Lung (tissue), 12 donors: ENCODE data around the gene SSBP3. TPM values are rescaled to one million over a fixed set of nuclear protein-coding genes. Genes with fewer than 3 reads are reported as not detected.

Experiments used
- ATAC-seq: fragments of 200-7000 bp; cut with Tn5 transposase; one replicate; pipeline ENCODE4 v1.9.1; 2020; ENCODE audit warnings: moderate number of reproducible peaks; ENCODE audit not compliant: insufficient read depth, low FRiP score
- DNase-seq, 3 donors: peaks; one replicate each; pipeline ENCODE4 v3.0.0-alpha.2; 2013 to 2017
- H3K27ac ChIP-seq, 2 donors: one replicate each; pipeline ENCODE4 v1.5.1; 2013; ENCODE audit warnings: mild to moderate bottlenecking in 2 of 2, moderate library complexity in 2 of 2, control low read depth in 1 of 2, inconsistent platforms in 1 of 2, low read depth in 1 of 2, low read length in 1 of 2
- H3K27me3 ChIP-seq, 3 donors: one replicate each; pipeline ENCODE4 v1.5.1; 2013; ENCODE audit warnings: low read length in 2 of 3; ENCODE audit not compliant: control insufficient read depth in 3 of 3, insufficient read depth in 3 of 3
- H3K36me3 ChIP-seq, 4 donors: one replicate each; pipeline ENCODE4 v1.5.1; 2013; ENCODE audit warnings: low read length in 4 of 4, mild to moderate bottlenecking in 1 of 4, moderate library complexity in 1 of 4; ENCODE audit not compliant: control insufficient read depth in 4 of 4, insufficient read depth in 4 of 4
- H3K4me1 ChIP-seq, 5 donors: one replicate each; pipeline ENCODE4 v1.5.1; 2013; ENCODE audit warnings: low read length in 5 of 5, mild to moderate bottlenecking in 2 of 5, moderate library complexity in 1 of 5; ENCODE audit not compliant: control insufficient read depth in 5 of 5, insufficient read depth in 5 of 5
- H3K4me3 ChIP-seq: one replicate; pipeline ENCODE4 v1.5.1; 2013; ENCODE audit warnings: mild to moderate bottlenecking, control low read depth, moderate library complexity
- H3K9ac ChIP-seq, 2 donors: one replicate each; pipeline ENCODE4 v1.5.1; 2013; ENCODE audit warnings: low read length in 2 of 2, control low read depth in 1 of 2; ENCODE audit not compliant: insufficient read depth in 1 of 2
- H3K9me3 ChIP-seq, 4 donors: one replicate each; pipeline ENCODE4 v1.5.1; 2013; ENCODE audit warnings: low read length in 3 of 4, mild to moderate bottlenecking in 1 of 4, moderate library complexity in 1 of 4; ENCODE audit not compliant: control insufficient read depth in 4 of 4, insufficient read depth in 3 of 4
- CTCF ChIP-seq: IDR thresholded peaks from 2 replicates; pipeline ENCODE4 v1.5.1; 2012; ENCODE audit warnings: mild to moderate bottlenecking; ENCODE audit errors: control extremely low read depth, extremely low read depth
- WGBS, 2 donors: extraction: QIAGEN DNeasy Blood & Tissue Kit; methylation state at CpG; one replicate each; pipeline ENCODE4 v1.1.7; 2013; 5-methylcytosine and 5-hydroxymethylcytosine counted together
- polyA plus RNA-seq, 2 donors: library from polyadenylated mRNA; stranded (reverse); fragments of 200-250 nt; gene quantifications; one replicate each; pipeline ENCODE4 v1.2.1, GENCODE V29; 2013
- total RNA-seq, 2 donors: library from RNA; depleted of rRNA in 1 of 2; stranded (reverse); fragments of >200 nt in 1 of 2; gene quantifications; one replicate each; pipeline ENCODE4 v1.2.1, GENCODE V29; 2014 to 2021
- donor health status: control.
- donor health status: control.
- donor health status: Bipolar disorder and iron deficiency.
- donor health status: healthy.
- donor health status: DM: yes; HTN: yes; CAD: no.

Gene SSBP3
- total and polyA plus RNA-seq, 4 donors, result 15.9 to 47.8 (median 34.8) TPM

- Histone ChIP-seq H3K4me3 (no peak overlapping the region), H3K27me3 (no peaks in the 10 kb centered on the region), H3K9me3 (no peaks in the 10 kb centered on the region), H3K4me1 (peaks cover 12 to 46% (median 29%) of the 10 kb centered on the region in 5 donors), H3K9ac (no peak overlapping the region), H3K27ac (no peak overlapping the region), H3K36me3 (no peaks in the 10 kb centered on the region)
- TF ChIP-seq CTCF, result no peak
- DNase-seq (no peak), ATAC-seq (no peak)
- WGBS, 2 donors, result 97% methylated on average over 5 of the region's 5 CpGs
Observed at GRCh38 chr1:54302549-54302948, 103.6 kb downstream of the SSBP3 start.

DNA sequence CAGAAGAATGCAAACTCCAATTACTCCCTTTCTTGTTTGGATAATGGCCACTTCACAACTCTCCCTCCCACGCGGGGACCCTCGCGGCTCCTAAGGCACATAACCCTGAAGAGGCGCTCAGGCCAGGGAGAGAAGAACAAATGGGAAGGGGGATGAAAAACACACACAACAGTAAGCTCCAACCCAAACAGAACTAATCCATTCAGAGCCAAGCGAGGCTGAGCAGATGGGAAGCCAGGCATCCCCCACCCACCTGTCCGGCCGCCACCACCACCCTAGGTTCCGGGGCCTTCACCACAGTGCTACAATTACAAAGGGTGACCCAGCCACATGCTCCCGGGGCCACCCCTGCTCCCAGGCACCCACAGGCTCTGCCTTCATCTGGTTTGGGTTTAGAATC lies 104.7 kb downstream of the SSBP3 start:
- Histone ChIP-seq H3K27me3 (no peaks in the 10 kb centered on the region), H3K9me3 (no peaks in the 10 kb centered on the region), H3K36me3 (no peaks in the 10 kb centered on the region), H3K4me1 (peaks cover 12 to 46% (median 27%) of the 10 kb centered on the region in 5 donors), H3K27ac (no peak overlapping the region), H3K9ac (no peak overlapping the region), H3K4me3 (no peak overlapping the region)
- WGBS, 2 donors, result 89 to 91% methylated on average over 10 of the region's 10 CpGs
- ATAC-seq, result no peak
- TF ChIP-seq CTCF, result no peak
- no peak for DNase-seq

DNA sequence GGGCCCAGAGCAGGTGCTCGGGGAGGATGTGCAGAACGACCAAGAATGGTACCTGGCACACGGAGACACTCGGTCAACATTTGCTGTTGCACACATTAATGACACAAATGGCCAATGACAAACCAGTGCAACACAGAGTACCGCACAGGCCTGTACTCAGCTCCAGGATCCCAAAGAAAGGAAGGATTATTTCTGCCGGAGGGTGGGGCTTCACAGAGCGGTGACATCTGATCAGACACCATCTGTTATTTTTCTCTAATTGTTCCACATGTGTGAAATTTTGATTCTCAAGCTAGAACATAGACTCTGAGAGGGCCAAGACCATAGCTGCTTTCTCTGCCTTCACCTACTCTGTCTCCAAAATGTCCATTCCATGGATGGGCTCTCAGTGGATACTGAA lies 105.8 kb downstream of the SSBP3 start:
- ATAC-seq (no peak), DNase-seq (no peak)
- Histone ChIP-seq H3K27me3 (no peaks in the 10 kb centered on the region), H3K4me3 (no peak overlapping the region), H3K9me3 (no peaks in the 10 kb centered on the region), H3K27ac (no peak overlapping the region), H3K36me3 (no peaks in the 10 kb centered on the region), H3K4me1 (peaks cover 12 to 46% (median 27%) of the 10 kb centered on the region in 5 donors), H3K9ac (no peak overlapping the region)
- WGBS, 2 donors, result 95 to 96% methylated on average over 7 of the region's 7 CpGs
- TF ChIP-seq CTCF, result no peak

DNA sequence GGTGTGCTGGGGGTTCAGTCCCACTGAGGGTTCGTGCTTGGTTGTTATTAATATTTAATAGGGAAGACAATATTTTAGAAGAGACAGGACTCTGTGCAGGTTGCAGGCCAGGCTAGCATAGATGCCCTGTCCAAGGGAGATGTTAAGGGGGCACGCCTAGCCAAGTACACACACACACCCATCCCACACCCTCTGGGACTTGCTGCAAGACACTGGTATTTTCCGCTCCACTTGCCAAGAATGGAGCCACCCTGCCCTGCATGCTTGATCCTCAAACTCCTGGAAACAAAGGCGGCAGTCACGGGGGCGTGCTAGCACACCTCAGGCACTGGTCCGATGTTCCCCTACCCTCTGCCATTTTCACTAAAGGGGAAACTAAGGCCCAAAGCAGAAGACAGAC lies 107.2 kb downstream of the SSBP3 start:
- 50 to 67% methylated on average over 7 of the region's 7 CpGs for WGBS, 2 donors
- no peak for TF ChIP-seq CTCF
- no peaks in the 10 kb centered on the region for H3K9me3 ChIP-seq
- no peak overlapping the region for H3K4me3 ChIP-seq
- peak overlapping the region in 1 of 2 donors; percentile 1 for H3K27ac ChIP-seq
- H3K4me1 ChIP-seq, result peaks cover 12 to 54% (median 29%) of the 10 kb centered on the region in 5 donors
- H3K36me3 ChIP-seq, result no peaks in the 10 kb centered on the region
- ATAC-seq, result no peak
- H3K27me3 ChIP-seq, result no peaks in the 10 kb centered on the region
- H3K9ac ChIP-seq, result no peak overlapping the region
- no peak for DNase-seq
